B cell (primary cell): ENCODE results near the gene ITGB7.

Source experiments
- EZH2 ChIP-seq: IDR thresholded peaks from 2 replicates; pipeline ENCODE4 v1.6.1; 2012; ENCODE audit warnings: borderline replicate concordance, low read depth, mild to moderate bottlenecking, moderate library complexity, low read length; ENCODE audit not compliant: insufficient read depth, poor library complexity, severe bottlenecking
- TF ChIP-seq, protein P1 (sequence below): fragments of 200-600 bp; IDR thresholded peaks from one replicate; pipeline ENCODE4 v1.8.0; 2022; ENCODE audit warnings: antibody characterized with exemption, mild to moderate bottlenecking

DNA sequence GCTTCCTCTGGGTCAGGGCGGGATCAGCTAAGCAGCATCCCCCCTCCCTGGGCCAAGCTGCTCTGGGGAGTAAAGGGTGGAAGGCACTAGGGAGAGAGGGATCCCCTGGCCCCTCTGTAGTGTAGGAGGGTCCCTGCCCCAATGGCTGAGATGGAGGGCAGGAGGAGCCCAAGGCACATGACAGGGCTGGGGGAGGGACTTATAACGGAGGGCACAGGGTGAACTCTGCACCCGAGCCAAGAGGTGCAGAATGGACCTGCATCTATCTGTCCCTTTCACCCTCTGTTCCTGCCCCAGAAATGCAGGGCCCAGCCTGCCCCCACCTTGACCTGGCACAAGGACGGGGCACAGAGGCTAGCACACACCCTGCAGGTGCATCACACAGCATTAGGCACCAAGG is 3.8 kb upstream of the ITGB7 start:
- TF ChIP-seq, protein P1, sequence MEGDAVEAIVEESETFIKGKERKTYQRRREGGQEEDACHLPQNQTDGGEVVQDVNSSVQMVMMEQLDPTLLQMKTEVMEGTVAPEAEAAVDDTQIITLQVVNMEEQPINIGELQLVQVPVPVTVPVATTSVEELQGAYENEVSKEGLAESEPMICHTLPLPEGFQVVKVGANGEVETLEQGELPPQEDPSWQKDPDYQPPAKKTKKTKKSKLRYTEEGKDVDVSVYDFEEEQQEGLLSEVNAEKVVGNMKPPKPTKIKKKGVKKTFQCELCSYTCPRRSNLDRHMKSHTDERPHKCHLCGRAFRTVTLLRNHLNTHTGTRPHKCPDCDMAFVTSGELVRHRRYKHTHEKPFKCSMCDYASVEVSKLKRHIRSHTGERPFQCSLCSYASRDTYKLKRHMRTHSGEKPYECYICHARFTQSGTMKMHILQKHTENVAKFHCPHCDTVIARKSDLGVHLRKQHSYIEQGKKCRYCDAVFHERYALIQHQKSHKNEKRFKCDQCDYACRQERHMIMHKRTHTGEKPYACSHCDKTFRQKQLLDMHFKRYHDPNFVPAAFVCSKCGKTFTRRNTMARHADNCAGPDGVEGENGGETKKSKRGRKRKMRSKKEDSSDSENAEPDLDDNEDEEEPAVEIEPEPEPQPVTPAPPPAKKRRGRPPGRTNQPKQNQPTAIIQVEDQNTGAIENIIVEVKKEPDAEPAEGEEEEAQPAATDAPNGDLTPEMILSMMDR, result no peak
- TF ChIP-seq EZH2, result no peak
